A204.1 (cell line): ENCODE data around the gene APOOL.

Experiments used
- FAIRE-seq: peaks from 2 replicates; lab custom pipeline; 2012; peaks lifted over from hg19 to GRCh38; lab: Jason Lieb, UNC

APOOL gene

DNA sequence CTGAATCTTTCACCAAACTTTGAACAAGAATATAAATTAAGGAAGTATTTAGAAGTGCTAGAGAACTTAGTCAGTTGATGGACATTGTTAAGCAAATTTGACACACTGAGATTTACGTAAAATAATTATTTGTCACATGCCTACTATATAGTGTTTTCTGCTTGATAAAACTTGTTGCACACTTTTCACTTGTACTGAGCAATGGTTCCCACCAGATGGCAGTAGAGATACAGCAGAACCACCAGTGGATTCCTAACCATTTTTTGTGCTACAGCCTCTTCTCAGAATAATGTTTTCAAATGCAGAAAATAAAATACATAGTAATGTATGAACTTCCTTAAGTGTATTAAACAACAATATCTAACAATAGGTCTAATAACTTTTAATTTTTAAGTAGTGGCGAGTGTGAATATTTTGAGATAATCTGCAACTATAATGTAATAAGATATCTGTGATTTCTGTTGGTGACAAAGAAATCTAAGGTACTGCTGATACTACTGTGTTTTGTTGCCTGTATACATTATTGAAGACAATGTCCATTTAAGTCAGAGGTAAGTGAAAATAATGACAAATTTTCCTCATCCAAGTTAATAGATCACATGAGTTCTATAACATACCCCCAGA is 81.2 kb downstream of the APOOL start:
- peak; percentile 87 for FAIRE-seq

DNA sequence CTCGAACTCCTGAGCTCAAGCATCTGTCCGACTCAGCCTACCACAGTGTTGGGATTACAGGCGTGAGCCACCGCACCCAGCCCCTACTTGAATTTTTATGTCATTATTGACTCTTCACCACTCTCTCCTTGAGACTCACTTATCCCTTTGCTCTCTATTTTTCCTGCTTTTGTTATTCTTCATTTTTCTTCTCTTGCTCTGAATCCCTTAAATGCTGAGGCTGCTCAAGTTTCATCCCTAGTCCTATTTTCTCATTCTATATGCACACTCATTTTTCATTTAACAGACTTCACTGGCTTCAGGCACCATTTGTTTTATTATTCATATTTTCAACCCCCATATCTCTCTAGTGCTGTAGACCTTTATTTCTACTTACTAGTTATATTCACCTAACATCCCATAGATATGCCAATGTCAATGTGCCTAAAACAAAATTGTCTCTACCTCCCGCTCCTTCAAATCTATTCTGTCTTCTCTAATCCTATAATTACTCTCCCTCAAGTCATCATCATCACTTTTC is 85.7 kb downstream of the APOOL start:
- FAIRE-seq: no peak

DNA sequence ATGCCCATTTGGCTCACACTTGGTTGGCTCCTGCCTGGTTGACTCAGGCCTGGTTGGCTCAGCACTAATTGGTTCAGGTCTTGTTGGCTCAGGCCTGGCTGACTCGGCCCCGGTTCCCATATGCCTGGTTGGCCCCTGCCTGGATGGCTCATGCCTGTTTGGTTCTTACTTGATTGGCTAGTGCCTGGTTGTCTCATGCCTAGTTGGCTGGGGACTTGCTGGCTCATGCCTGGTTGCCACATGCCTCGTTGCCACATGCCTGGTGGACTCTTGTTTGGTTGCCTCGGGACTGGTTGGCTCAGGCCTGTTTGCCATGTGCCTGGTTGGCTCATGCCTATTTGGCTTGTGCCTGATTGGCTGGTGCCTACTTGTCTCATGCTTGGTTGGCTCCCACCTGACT is 103.7 kb downstream of the APOOL start:
- no peak for FAIRE-seq

DNA sequence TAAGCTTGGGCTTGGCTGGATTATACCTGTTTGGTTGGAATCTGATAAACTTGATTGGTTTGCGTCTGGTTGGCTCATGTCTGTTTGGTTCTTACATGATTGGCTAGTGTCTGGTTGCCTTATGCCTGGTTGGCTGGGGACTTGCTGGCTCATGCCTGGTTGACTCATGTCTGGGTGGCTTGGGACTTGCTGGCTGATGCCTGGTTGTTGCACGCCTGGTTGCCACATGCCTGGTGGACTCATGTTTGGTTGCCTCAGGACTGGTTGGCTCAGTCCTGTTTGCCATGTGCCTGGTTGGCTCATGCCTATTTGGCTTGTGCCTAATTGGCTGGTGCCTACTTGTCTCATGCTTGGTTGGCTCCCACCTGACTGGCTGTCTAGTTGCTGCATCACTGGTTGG is 104.5 kb downstream of the APOOL start:
- FAIRE-seq: no peak

DNA sequence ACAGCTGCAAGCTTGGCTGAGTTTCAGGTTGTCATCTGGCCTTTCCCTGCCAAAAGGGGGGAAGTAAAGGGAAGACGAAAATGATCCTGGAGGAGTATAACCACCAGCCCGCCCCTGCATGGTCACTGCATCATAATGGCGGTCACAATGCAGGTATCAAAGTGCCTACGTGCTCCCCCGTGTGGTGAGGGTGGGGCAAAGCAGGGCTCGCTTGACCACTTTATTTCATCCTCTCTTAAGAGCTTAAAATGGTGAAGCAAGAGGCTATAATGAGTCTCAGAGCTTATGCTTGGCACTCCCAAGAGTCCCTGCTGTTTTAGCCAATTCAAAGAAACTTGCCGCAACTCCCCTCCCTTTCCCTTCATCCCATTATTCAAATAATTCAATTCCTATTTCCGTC is 105.6 kb downstream of the APOOL start:
- FAIRE-seq: no peak

DNA sequence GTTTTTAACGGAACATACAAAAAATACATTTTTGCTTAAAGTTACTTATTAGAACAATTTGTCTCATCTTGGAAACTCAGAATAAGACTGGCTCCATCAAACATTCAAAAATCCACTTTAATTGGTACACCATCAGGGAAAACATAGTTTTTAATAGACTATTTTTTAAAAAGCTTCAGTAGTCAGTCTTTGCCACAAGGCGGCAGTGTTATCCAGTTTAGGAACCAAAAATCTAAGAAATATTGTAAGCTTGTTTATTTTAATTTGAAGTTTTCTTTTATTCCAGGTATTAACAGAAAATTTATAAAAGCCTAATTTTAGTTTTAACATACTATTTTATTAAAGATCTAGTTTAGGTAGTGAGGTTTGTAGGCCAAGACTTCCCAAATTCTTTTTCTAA is 107.7 kb downstream of the APOOL start:
- peak; percentile 97 for FAIRE-seq

DNA sequence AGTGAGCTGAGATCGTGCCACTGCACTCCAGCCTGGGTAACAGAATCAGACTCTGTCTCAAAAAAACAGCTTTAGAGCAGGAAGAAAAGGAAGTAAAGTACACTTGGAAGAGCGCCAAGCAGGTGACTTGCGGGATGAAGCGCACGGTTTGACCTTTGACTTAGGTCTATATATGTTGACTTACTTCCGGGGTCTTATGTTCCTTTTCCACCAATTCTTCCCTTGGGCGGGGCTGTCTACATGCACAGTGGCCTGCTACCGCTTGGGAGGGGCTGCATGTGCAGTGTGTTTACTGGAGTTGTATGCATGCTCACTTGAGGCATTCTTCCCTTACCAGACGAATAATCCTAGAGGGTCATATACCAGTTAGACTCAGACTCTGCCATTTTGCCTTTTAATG is 108.6 kb downstream of the APOOL start:
- FAIRE-seq: no peak

DNA sequence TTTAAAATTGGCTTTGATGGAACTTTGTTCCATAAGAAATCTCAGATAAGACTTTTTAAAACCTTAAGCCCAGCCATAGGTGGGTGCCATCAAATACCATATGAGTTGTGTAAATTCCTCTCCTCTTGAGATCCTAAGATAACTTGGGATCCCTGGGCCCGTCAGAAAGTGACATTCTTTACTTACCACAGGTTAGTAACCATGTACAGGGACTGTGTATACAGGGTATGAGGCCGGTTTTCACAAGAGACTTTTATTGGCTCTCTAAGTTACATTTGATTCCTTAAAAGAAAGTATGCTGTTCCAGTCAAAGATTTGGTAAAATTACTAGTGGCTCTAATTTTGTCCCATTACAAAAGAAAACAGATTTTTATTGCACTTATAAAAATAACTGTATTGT is 110.1 kb downstream of the APOOL start:
- FAIRE-seq: no peak

DNA sequence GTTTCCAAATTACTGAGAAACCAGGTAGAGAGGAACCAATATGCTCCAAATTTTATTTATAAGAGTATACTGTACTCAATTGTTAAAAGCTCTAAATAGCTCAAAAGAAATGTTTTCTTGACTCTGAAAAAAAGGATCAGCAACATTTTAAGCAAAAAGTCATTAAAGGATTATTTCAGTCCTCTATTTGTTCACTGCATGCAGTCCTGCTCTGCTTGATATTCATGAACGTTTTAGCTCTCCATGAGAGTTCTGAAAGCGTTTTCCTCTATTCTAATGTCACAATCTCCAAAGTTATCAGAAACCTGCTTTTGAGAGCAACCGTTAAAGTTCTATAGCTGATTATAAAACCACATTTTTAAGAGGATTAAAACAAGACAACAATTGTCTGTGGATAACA is 110.5 kb downstream of the APOOL start:
- no peak for FAIRE-seq

DNA sequence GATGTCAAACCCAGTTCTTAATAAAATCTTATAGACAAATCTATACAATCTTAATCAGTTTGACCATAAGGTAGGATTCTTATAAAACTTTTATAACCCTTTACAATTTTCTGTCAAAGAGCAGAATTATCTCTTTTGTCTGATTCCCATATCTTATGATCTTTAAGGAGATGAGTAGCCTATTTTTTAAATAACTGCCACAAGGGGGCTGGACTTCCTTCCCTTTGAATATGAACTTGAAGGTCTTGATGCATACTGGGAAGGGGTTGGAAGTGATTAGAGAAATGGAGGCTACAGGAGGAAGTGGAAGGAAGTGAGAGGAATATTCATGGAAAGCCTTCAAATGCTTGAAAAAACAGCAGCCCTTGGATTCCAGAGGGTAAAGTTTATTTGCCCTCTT is 111.1 kb downstream of the APOOL start:
- no peak for FAIRE-seq

DNA sequence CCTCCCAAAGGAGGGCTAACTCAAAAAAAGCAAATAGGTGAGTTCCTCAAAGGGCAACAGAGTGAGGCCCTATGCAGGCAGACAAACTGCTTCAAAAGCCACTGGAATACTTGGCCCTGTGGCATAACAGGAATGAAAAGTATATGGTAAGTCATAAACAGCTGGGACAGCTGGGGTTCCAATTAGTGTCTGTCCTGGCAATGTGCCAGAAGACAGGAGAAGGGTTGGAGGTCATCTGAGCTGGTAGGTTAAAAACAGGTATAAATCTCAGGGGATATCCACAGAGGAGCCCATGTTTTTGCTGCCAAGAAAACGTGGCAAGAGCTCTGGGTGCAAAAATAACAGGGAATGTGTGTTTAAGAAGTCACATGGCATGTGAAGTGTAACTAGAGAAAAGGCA is 111.6 kb downstream of the APOOL start:
- no peak for FAIRE-seq

DNA sequence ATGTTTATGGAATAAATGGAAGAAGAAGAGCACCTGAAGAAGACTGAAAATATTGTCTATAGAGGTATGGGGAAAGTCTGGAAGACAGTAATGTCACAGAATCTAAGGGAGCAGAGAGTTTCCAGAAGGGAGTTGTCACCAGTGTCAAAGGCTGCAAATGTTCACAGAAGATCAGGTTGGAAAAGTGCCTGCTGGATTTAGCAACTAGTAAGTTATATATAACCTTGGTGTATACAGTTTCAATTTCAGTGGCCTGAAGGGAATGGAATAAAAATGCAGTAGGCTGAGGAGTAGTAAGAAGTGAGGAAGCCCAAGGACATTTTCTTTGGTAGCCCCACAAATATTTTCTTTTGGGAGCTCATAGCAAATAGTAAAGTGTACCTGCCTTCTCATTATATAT is 132.7 kb downstream of the APOOL start:
- no peak for FAIRE-seq

DNA sequence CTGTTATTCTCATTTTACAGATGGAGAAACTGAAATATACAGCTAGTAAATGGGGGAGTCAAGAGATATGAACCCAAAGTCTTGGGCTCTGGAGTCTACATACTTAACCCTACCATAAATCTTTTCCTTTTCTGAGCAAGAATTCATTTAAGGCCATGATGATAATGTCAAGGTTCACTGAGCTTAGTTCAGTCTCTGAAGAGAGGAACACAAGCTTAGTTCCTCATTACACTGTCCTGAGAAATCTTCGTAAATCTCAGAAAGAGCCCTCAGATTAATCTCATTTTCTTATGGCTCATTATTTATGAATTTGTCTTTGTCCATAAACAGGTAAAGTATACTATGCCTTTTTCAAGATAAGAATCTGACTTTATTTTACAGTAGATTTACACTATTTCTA is 135.7 kb downstream of the APOOL start:
- FAIRE-seq: no peak

DNA sequence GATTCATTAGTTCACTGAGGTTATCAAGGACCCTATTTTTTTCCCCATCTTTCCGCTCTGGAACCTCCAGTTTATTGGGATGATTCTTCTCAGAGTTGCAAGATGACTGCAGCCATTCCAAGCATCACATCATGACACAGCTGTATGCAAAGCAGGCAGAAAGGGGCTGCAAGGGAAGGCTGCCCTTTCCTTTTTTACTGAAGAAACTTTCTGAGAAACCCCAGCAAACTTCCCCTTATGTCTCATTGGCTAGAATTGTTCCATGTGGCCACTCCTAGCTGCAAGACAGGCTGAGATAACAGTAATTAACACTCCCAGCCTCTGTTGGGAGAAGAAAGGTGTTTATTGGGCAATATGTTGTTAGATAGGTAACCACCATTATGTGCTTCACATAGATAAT is 137.3 kb downstream of the APOOL start:
- no peak for FAIRE-seq
